Stimulated activated CD8-positive, alpha-beta memory T cell treated with anti-CD3 and anti-CD28 coated beads, Interleukin-12 subunit alpha, Interleukin-12 subunit beta, amount 100 ng/mL, for 24 hours (primary cell): ENCODE results near the gene SANBR.
A peak's percentile ranks its signal among the peaks of the same experiment; 100 is the strongest.
"Not testable (repeated sequence)": the region's sequence is repeated elsewhere in the genome, so short reads cannot be mapped to it uniquely, and the experiment has no call there.

Experiments
- DNase-seq: peaks from one replicate; pipeline ENCODE4 v3.0.0-alpha.2; 2020; ENCODE audit errors: extremely low read depth

SANBR gene

DNA sequence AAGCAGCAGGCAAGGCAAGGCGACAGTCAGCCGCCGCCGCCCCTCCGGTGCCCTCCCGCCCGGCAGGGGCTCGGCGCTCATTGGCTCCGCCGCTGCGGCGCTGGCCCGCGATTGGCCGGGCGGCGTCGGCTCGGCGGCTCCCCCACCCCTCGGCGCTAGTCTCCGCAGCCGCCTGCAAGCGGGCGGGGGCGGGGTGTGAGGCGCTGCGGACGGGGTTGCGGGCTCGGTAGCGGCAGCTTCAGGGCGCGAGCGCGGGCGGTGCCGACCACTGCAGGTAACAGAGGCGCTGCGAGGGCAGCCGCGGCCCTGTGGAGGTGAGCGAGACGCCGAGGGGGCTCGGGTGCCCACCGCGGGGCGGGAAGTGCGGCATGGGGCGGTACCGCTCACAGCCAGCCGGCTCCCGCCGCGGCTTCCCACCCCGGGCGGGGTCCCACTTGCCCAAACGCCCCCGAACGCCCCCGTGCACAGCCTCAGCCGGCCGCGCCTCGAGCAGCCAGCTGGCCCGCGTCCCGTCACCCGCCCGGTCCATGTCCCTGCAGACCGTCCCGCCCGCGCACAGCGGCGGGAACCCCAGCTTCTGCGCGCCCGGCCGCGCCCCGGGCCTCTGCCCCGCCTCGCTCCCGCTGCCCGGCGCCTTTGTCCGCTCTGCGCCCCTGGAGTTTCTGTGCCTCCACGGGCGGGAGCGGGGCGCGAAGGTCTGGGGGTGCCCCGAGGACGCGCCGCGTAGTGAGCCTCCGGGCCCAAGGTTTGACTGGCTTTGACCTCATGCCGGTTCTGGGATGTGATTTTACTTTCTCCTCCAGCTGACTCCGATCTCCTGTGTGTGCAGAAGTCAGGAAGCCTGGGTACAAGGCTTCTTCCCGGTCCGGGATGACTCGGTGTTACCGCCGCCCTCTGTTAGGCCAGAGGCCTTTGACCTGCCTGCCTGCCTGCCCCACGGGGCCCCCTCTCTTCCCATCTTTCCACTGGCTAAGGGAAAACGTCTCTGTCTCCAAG is at the start of gene SANBR:
Gene SANBR (plus strand): TSS at position 158 of the 996 bp plus-strand sequence. CDS start 4,480 bp downstream, outside the sequence.
- DNase-seq, result peak; percentile 57

- DNase-seq, result no peak
Measured at GRCh38 chr2:61015976-61016375, 49.7 kb upstream of the SANBR start.

DNA sequence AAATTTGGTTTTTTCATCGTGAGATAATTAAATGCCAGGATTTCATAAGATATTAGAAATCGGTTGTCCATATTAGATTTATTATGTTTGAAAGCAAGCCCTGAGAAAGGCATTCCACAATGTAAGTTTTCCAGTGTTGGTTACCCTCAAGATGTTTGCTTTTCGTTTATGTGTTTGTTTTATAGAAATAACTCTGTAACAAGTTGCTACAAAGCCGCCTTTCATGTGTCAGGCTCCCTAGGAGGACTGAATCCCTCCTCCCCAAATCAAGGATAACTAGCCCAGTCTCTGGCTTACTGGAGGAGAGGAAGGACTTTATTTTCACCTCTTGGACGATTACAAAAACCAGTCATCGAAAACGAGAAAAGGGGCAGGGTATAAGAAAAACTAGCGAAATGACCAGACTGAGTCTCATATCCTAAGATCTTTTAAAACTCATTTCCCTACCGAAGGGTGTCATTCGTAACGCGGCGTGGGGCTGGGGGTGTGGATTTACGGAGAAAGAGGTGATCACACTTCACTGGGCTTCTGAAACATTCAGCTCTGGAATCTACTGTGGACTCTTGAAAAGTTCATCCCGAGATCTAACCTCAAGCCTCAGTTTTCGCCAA is 49.2 kb upstream of the SANBR start:
- DNase-seq, result no peak

DNA sequence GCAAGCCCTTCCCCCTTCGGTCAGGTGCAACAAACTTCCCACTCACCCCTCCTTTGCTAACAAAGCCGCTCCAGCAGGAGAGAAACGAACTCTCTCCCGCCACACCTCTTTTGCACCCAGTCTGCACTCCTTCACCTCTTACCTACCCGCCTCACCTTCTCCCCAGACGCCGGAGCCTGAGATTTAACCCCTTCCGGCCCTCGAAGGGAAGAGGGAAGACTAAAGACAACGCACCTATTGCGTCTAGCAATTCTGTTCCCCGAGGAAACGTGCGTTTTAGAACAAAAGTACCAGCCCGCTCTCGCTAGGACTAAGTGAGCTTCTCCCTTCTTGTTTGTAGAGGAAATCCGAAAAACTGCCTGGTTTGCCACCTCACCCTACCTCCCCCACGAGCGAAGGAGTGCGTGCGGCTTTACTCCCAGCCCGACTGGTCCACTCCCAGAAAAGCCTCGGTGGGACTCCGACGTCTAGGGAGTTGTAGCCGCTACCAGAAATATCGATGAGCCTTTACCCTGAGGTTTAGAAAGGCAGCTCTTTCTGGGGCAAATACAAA is 48.6 kb upstream of the SANBR start:
- peak; percentile 36 for DNase-seq

- DNase-seq, result peak; percentile 30
Measured at GRCh38 chr2:61017556-61018317, 47.9 kb upstream of the SANBR start, which contains the start of the genes PEX13 and PUS10. PEX13 (plus strand) TSS chr2:61017720; CDS start chr2:61017760, 40 bp downstream. PUS10 (minus strand) TSS chr2:61018255; CDS start chr2:61011890, 6,365 bp downstream.

GRCh38 chr2:61018318-61018755 is 47.3 kb upstream of the SANBR start:
- no peak for DNase-seq

DNA sequence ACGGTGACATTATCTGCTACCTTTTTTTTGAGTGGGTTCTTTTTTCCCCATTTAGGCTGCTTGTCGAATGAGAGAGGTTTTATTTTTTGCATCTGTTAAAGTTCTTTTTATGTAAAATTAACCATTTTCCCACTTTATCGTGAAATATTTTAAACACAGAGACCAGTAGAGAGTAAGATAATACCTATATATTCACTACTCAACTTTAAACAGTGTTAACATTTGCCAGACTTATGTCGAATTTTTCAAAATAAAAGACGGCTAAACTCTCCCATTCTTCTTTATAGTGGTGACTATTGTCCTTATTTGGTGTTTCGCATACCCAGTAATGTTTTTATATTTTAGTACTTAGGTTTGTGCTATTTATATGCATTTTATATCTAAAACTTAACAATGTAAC is 46.9 kb upstream of the SANBR start:
- DNase-seq, result no peak

DNA sequence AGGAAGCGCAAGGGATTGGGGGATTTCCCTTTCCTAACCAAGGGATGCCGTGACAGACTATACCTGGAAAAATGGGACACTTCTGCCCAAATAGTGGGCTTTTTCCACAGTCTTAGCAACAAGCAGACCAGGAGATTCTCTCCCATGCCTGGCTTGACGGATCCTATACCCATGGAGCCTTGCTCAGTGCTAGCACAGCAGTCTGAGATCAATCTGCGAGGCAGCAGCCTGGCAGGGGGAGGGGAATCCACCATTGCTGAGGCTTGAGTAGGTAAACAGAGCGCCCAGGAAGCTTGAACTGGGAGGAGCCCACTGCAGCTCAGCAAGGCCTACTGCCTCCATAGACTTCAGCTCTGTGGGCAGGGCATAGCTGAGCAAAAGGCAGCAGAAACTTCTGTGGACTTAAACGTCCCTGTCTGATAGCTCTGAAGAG is 44.4 kb upstream of the SANBR start:
- DNase-seq, result no peak

DNA sequence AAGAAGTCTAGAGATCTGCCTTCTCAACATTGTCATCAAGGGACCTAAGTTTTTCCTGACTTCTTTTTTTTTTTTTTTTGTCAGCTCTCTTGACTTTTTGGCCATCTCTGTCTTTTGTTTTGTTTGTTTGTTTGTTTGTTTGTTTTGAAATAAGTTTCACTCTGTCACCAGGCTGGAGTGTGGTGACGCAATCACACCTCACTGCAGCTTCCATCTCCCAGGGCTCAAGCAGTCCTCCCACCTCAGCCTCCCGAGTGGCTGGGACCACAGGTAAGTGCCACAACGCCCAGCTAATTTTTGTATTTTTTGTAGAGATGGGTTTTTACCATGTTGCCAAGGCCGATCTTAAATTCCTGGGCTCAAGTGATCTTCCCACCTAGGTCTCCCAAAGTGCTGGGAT is 42.0 kb upstream of the SANBR start:
- DNase-seq, result no peak

DNA sequence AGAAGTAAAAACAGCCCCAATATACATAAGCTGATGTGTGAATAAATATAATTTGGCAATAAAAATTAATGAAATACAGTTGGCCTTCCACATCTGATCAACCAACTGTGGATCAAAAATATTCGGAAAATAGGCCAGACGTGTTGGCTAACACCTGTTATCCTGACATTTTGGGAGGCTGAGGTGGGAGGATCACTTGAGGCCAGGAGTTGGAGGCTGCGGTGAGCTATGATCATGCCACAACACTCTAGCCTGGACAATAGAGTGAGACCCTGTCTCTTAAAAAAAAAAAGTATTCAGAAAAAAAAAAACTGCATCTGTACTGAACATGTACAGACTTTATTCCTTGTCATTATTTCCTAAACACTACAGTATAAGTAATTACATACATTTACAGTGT is 36.1 kb upstream of the SANBR start:
- no peak for DNase-seq

- DNase-seq, result not testable (repeated sequence)
Measured at GRCh38 chr2:61034592-61034991, 31.1 kb upstream of the SANBR start.

- DNase-seq, result not testable (repeated sequence)
Measured at GRCh38 chr2:61036643-61037042, 29.0 kb upstream of the SANBR start.

- DNase-seq, result no peak
Measured at GRCh38 chr2:61042807-61043206, 22.9 kb upstream of the SANBR start.

DNA sequence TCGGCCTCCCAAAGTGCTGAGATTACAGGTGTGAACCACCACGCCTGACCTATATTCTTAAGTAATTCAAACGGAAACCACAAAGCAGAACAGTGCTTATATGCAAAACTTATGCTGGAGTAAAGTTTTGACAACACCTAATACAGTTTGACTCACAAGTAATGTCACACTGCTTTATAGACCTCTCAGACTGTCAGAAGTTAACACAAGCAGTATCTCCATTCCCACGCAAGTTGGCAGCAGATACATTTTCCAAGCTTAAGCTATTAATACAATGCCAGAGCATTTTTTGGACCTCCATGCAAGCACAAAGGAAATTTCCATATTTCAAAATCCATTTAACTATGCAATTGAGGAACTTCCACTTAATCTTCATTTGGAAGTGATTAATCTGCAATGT is 21.0 kb upstream of the SANBR start:
- no peak for DNase-seq

DNA sequence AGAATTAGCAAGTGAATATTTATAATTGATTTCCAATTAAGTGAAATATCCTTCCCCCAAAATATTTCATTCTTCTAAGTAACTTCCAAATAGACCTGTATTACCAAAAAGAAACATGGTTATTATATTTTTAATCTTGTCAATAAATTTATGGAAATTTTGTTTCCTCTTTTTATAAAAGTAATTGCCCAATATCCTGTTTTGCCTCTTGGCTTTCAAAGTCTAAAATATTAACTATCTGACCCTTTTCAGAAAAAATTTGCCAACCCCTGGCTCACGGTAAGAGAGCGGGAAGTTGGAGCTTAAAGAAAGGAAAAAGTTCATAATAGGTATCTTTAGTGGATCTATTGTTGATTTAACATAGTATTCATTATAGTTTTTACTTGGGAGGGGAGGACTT is 20.4 kb upstream of the SANBR start:
- DNase-seq, result no peak

DNA sequence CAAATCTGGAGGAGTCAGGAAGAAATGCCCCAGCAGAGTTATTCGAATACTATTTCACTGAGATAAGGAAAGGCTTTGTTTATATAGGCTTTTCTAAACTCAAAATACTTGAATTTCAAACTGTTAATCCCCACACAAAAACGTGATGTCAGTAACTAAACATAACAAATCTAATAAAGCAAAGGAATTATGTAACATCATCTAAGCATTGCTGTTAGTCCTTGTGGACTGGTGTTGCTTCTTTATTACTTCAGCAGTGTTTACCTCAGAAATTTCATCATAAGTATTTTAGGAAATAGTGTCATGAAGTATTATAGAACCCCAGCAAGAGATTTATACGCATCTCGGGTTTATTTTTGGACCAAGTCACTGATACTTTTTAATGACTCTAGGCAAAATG is 19.7 kb upstream of the SANBR start:
- DNase-seq, result no peak

GRCh38 chr2:61055557-61055956 is 10.1 kb upstream of the SANBR start:
- DNase-seq, result no peak

DNA sequence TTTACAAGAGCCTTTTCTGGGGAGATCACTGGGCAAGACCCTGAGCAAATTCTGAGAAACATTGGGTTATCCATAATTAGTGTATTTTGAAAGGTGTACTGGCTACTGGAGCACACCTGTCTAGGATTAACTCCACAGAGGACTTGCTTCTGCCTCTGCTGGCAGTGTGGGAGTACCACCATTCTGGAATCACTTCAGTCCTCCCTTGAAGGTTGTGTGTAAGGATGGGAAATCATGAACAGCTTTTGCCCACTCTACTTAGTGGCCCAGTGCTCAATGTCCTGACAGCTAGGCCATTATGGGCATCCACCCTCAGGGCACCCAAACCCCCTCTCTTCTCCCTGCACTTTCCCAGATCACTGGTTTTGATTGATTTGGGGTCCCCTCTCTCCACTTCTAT is 8.1 kb upstream of the SANBR start:
- no peak for DNase-seq

DNA sequence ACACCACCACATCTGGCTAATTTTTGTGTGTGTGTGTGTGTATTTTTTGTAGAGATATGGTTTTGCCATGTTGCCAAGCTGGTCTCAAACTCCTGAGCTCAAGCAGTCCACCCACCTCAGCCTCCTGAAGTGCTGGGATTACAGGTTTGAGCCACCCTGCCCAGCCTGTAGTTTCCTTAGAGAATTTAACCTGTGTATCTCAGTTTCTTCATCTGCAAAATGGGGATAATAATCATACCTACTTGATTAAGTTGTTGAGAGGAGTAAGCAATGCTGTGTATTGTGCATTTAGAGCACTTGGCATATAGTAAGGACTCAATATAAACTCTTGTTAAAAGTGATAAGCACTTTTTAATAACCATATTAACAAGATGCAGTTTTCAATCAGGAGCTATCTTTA is 6.3 kb upstream of the SANBR start:
- no peak for DNase-seq

- no peak for DNase-seq
Measured at GRCh38 chr2:61074100-61074499, 8.4 kb downstream of the SANBR start.

GRCh38 chr2:61085883-61086282 is 20.2 kb downstream of the SANBR start:
- no peak for DNase-seq

GRCh38 chr2:61089797-61090196 is 24.1 kb downstream of the SANBR start:
- no peak for DNase-seq
